ENCODE measurements around the gene GAL3ST2.

DNA sequence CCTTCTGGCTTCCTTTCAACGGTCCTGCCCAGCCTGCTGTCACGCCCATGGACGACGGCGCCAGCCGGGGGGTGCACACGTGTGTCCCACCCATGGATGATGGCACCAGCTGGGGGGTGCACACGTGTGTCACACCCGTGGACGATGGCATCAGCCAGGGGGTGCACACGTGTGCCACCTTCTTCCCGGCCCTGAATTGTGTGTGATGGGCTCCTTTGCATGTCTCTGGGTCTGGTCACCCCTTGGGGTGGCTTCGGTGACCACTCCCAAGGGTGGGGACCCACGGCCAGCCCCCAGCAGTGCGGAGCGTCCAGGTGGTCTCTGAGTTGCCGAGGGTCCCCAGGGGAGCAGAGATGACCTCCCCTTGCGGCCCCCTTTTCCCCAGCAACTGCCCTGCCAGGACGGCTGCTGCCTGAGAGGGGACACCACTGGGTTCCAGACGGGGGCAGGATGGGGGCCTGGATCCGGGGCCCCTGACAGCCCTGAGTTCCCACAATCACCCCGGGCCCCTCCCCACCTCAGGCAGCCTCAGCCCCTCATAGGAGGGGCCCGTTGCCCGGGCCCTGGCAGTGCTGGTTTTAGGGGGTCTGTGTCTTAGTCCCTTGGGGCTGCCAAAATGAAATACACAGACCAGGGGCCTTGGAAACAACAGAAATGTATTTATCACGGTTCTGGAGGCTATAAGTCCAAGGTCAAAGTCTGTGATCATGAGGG is 41.8 kb downstream of the GAL3ST2 start:
- no peak for TF ChIP-seq POLR2A (IDR thresholded peaks at IDR 0.05; ENCODE audit: low read depth, low read length)
- TF ChIP-seq POLR2AphosphoS5 (IDR thresholded peaks at IDR 0.05; ENCODE audit: low read depth, low read length): no peak
- TF ChIP-seq TAF1 (IDR thresholded peaks at IDR 0.05; ENCODE audit: low read depth, low read length): no peak
- no peak for TF ChIP-seq SPI1 (IDR thresholded peaks at IDR 0.05; ENCODE audit: low read depth, low read length)

All from GM12891 (cell line).